Mesenchymal stem cell (in vitro differentiated cells and primary cell): ENCODE results near the gene GAP43.

Experiments used
- DNase-seq: peaks from one replicate; pipeline ENCODE4 v3.0.0-alpha.2; 2013
- H2AFZ ChIP-seq: one replicate; pipeline ENCODE4 v1.6.1; 2013; ENCODE audit warnings: low read depth, mild to moderate bottlenecking, control low read depth, inconsistent platforms, low read length, moderate library complexity
- H2AK5ac ChIP-seq: 2 replicates; pipeline ENCODE4 v1.6.1; 2013; ENCODE audit warnings: low read length, moderate library complexity, mild to moderate bottlenecking, inconsistent platforms; ENCODE audit not compliant: severe bottlenecking
- H2BK120ac ChIP-seq: one replicate; pipeline ENCODE4 v1.6.1; 2013; ENCODE audit warnings: low read depth, mild to moderate bottlenecking, inconsistent platforms, low read length, moderate library complexity
- H2BK12ac ChIP-seq, 2 experiments: one replicate each; pipeline ENCODE4 v1.6.1; 2013; ENCODE audit warnings: inconsistent platforms in 2 of 2, low read length in 2 of 2, mild to moderate bottlenecking in 2 of 2, moderate library complexity in 2 of 2, control low read depth in 1 of 2
- H2BK15ac ChIP-seq: one replicate; pipeline ENCODE4 v1.6.1; 2013; ENCODE audit warnings: mild to moderate bottlenecking, low read depth, inconsistent platforms; ENCODE audit not compliant: poor library complexity, severe bottlenecking
- H2BK5ac ChIP-seq: 2 replicates; pipeline ENCODE4 v1.6.1; 2013; ENCODE audit warnings: low read depth, mild to moderate bottlenecking, low read length, control low read depth, inconsistent platforms; ENCODE audit not compliant: poor library complexity, severe bottlenecking
- H3K14ac ChIP-seq, 2 experiments: one replicate each; pipeline ENCODE4 v1.6.1; 2013; ENCODE audit warnings: inconsistent platforms in 2 of 2, low read length in 2 of 2, control low read depth in 1 of 2, mild to moderate bottlenecking in 1 of 2, moderate library complexity in 1 of 2
- H3K18ac ChIP-seq, 2 experiments: one replicate each; pipeline ENCODE4 v1.6.1; 2013; ENCODE audit warnings: inconsistent platforms in 2 of 2, low read length in 2 of 2, control low read depth in 1 of 2, low read depth in 1 of 2, mild to moderate bottlenecking in 1 of 2
- H3K23ac ChIP-seq, 2 experiments: one replicate each; pipeline ENCODE4 v1.6.1; 2013; ENCODE audit warnings: inconsistent platforms in 2 of 2, low read length in 2 of 2, mild to moderate bottlenecking in 2 of 2, moderate library complexity in 2 of 2, control low read depth in 1 of 2
- H3K27ac ChIP-seq: 2 replicates; pipeline ENCODE4 v1.5.1; 2013; ENCODE audit warnings: mild to moderate bottlenecking, moderate library complexity, low read length, control low read depth, inconsistent platforms; ENCODE audit not compliant: poor library complexity, severe bottlenecking
- H3K27me3 ChIP-seq, 2 experiments: 2 replicates each; pipeline versions ENCODE4 v1.6.1 to v1.7.0; 2013; ENCODE audit warnings: low read length in 2 of 2, mild to moderate bottlenecking in 2 of 2, moderate library complexity in 2 of 2, control low read depth in 1 of 2, inconsistent platforms in 1 of 2; ENCODE audit not compliant: control insufficient read depth in 1 of 2, insufficient read depth in 1 of 2
- H3K36me3 ChIP-seq, 2 experiments: 2 replicates each; pipeline versions ENCODE4 v1.6.1 to v1.7.0; 2013; ENCODE audit warnings: low read length in 2 of 2, control low read depth in 1 of 2, inconsistent platforms in 1 of 2, low read depth in 1 of 2, mild to moderate bottlenecking in 1 of 2; ENCODE audit not compliant: insufficient read depth in 2 of 2, control insufficient read depth in 1 of 2
- H3K4ac ChIP-seq, 2 experiments: one replicate each; pipeline ENCODE4 v1.6.1; 2013; ENCODE audit warnings: inconsistent platforms in 2 of 2, low read length in 2 of 2, mild to moderate bottlenecking in 2 of 2, moderate library complexity in 2 of 2, control low read depth in 1 of 2, low read depth in 1 of 2
- H3K4me1 ChIP-seq: 2 replicates; pipeline ENCODE4 v1.6.1; 2013; ENCODE audit warnings: low read depth, low read length, control low read depth; ENCODE audit not compliant: control insufficient read depth, insufficient read depth
- H3K4me2 ChIP-seq: 2 replicates; pipeline ENCODE4 v1.6.1; 2013; ENCODE audit warnings: low read length, mild to moderate bottlenecking, inconsistent platforms; ENCODE audit not compliant: poor library complexity, severe bottlenecking
- H3K4me3 ChIP-seq, 2 experiments: 2 replicates each; pipeline versions ENCODE4 v1.5.1 to v1.7.0; 2013; ENCODE audit warnings: low read length in 2 of 2, mild to moderate bottlenecking in 2 of 2, control low read depth in 1 of 2, low read depth in 1 of 2; ENCODE audit not compliant: insufficient read depth in 1 of 2
- H3K79me1 ChIP-seq: replicated peaks from 2 replicates; pipeline ENCODE4 v1.6.1; 2013; ENCODE audit warnings: mild to moderate bottlenecking, control low read depth, low read length, inconsistent platforms; ENCODE audit not compliant: poor library complexity, severe bottlenecking
- H3K9ac ChIP-seq: 2 replicates; pipeline ENCODE4 v1.7.0; 2013; ENCODE audit warnings: mild to moderate bottlenecking, low read length, moderate library complexity
- H3K9me3 ChIP-seq: 2 replicates; pipeline ENCODE4 v1.7.0; 2013; ENCODE audit warnings: mild to moderate bottlenecking, low read length; ENCODE audit not compliant: control insufficient read depth
- H4K8ac ChIP-seq: one replicate; pipeline ENCODE4 v1.6.1; 2013; ENCODE audit warnings: inconsistent platforms, mild to moderate bottlenecking, low read length, moderate library complexity
- H4K91ac ChIP-seq: one replicate; pipeline ENCODE4 v1.6.1; 2013; ENCODE audit warnings: mild to moderate bottlenecking, low read length, inconsistent platforms
- WGBS: methylation state at CpG from one replicate; pipeline ENCODE4 v1.1.7; 2013; ENCODE audit warnings: mixed read lengths; 5-methylcytosine and 5-hydroxymethylcytosine counted together

Gene GAP43

DNA sequence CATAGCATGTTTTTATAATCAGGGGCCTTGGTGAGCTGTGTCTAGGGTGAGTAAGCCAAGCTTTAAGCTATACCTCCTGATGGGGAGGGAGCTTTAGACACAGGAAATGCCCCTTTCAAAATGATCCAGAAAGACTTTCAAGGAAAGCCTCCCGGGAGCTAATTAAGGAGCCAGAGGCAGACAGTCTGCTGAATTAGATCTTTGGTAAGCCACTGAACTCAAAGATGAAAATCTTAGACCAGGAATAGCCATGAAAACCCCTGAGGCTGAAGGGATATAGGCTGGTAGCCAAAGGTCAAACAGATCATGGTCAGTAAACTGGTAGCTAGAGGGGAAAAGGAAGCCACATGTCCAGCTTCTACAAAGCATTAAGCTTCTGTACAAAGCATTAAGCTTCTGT is 42.7 kb upstream of the GAP43 start:
- Histone ChIP-seq H3K23ac (no peak overlapping the region), H2AFZ (no peak overlapping the region), H2BK15ac (no peak overlapping the region), H3K27me3 (peaks cover 0 to 7% of the 10 kb centered on the region in 2 experiments), H2BK12ac (no peak overlapping the region), H4K8ac (no peak overlapping the region), H2AK5ac (no peak overlapping the region), H2BK5ac (no peak overlapping the region), H3K27ac (no peak overlapping the region), H3K9ac (no peak overlapping the region), H4K91ac (no peak overlapping the region), H3K4me2 (no peak overlapping the region), H3K4ac (no peak overlapping the region), H3K36me3 (no peaks in the 10 kb centered on the region), H2BK120ac (no peak overlapping the region), H3K14ac (no peak overlapping the region), H3K4me1 (peaks cover 2% of the 10 kb centered on the region), H3K9me3 (no peaks in the 10 kb centered on the region), H3K79me1 (no peaks in the 10 kb centered on the region), H3K4me3 (no peak overlapping the region), H3K18ac (no peak overlapping the region)
- whole genome bisulfite sequencing = 34% methylated on average over 1 of the region's 1 CpG
- peak; percentile 14 for DNase-seq

GRCh38 chr3:115581362-115582135 is 41.8 kb upstream of the GAP43 start:
- no peak overlapping the region for H4K8ac ChIP-seq
- H3K9ac ChIP-seq = no peak overlapping the region
- 84% methylated on average over 6 of the region's 8 CpGs for WGBS
- H3K27me3 ChIP-seq = peaks cover 0 to 7% of the 10 kb centered on the region in 2 experiments
- H3K4me3 ChIP-seq = no peak overlapping the region
- H3K36me3 ChIP-seq = no peaks in the 10 kb centered on the region
- H2AFZ ChIP-seq = no peak overlapping the region
- no peak overlapping the region for H2BK120ac ChIP-seq
- no peak overlapping the region for H3K18ac ChIP-seq
- H2BK5ac ChIP-seq = no peak overlapping the region
- no peak overlapping the region for H2AK5ac ChIP-seq
- no peak overlapping the region for H3K23ac ChIP-seq
- peaks cover 2% of the 10 kb centered on the region for H3K4me1 ChIP-seq
- H3K79me1 ChIP-seq = no peaks in the 10 kb centered on the region
- DNase-seq = peak; percentile 36
- H3K4ac ChIP-seq = no peak overlapping the region
- H2BK12ac ChIP-seq = no peak overlapping the region
- H4K91ac ChIP-seq = no peak overlapping the region
- H3K4me2 ChIP-seq = no peak overlapping the region
- no peaks in the 10 kb centered on the region for H3K9me3 ChIP-seq
- no peak overlapping the region for H3K27ac ChIP-seq
- no peak overlapping the region for H2BK15ac ChIP-seq
- H3K14ac ChIP-seq = no peak overlapping the region

GRCh38 chr3:115588201-115589115 is 34.9 kb upstream of the GAP43 start:
- no peak overlapping the region for H2BK5ac ChIP-seq
- no peaks in the 10 kb centered on the region for H3K36me3 ChIP-seq
- H3K9ac ChIP-seq = no peak overlapping the region
- no peak overlapping the region for H3K23ac ChIP-seq
- no peak overlapping the region for H3K4me3 ChIP-seq
- H3K14ac ChIP-seq = no peak overlapping the region
- DNase-seq = no peak
- no peaks in the 10 kb centered on the region for H3K9me3 ChIP-seq
- no peaks in the 10 kb centered on the region for H3K4me1 ChIP-seq
- 84% methylated on average over 5 of the region's 5 CpGs for WGBS
- H3K4me2 ChIP-seq = no peak overlapping the region
- H2AFZ ChIP-seq = no peak overlapping the region
- H2BK15ac ChIP-seq = no peak overlapping the region
- H3K4ac ChIP-seq = no peak overlapping the region
- no peak overlapping the region for H3K27ac ChIP-seq
- H4K8ac ChIP-seq = no peak overlapping the region
- no peak overlapping the region for H2AK5ac ChIP-seq
- H3K18ac ChIP-seq = no peak overlapping the region
- H3K79me1 ChIP-seq = no peaks in the 10 kb centered on the region
- H4K91ac ChIP-seq = no peak overlapping the region
- peaks cover 0 to 20% of the 10 kb centered on the region in 2 experiments for H3K27me3 ChIP-seq
- H2BK120ac ChIP-seq = no peak overlapping the region
- H2BK12ac ChIP-seq = no peak overlapping the region

- WGBS = 98% methylated on average over 3 of the region's 3 CpGs
- Histone ChIP-seq H3K36me3 (no peaks in the 10 kb centered on the region), H2AK5ac (no peak overlapping the region), H3K4me1 (no peaks in the 10 kb centered on the region), H3K4ac (no peak overlapping the region), H3K27me3 (peaks cover 0 to 20% of the 10 kb centered on the region in 2 experiments), H3K4me2 (no peak overlapping the region), H3K79me1 (no peaks in the 10 kb centered on the region), H4K8ac (no peak overlapping the region), H2BK15ac (no peak overlapping the region), H3K9ac (no peak overlapping the region), H2BK5ac (no peak overlapping the region), H2BK120ac (no peak overlapping the region), H3K18ac (no peak overlapping the region), H3K4me3 (no peak overlapping the region), H3K27ac (no peak overlapping the region), H3K9me3 (peaks cover 15% of the 10 kb centered on the region), H3K14ac (no peak overlapping the region), H3K23ac (no peak overlapping the region), H2BK12ac (no peak overlapping the region), H4K91ac (no peak overlapping the region), H2AFZ (no peak overlapping the region)
- DNase-seq = no peak
These were observed 32.4 kb upstream of the GAP43 start for GRCh38 chr3:115590873-115591272.
